Chondrocyte (in vitro differentiated cells): ENCODE results near the gene KLF8. TPM values are rescaled to one million over a fixed set of nuclear protein-coding genes. Genes with fewer than 3 reads are reported as not detected.

Source experiments
- DNase-seq: peaks from one replicate; pipeline ENCODE4 v3.0.0; 2021; ENCODE audit warnings: mixed read lengths, low spot score
- H3K27ac Mint-ChIP-seq: one replicate; pipeline ENCODE4 v1.8.0; 2021; ENCODE audit warnings: mild to moderate bottlenecking, moderate library complexity, mixed read lengths; ENCODE audit not compliant: unreplicated experiment
- H3K27me3 Mint-ChIP-seq: 2 replicates; pipeline ENCODE4 v1.8.0; 2021; ENCODE audit warnings: low read depth, mixed read lengths
- H3K36me3 Mint-ChIP-seq: 2 replicates; pipeline ENCODE4 v1.8.0; 2021; ENCODE audit warnings: low read depth, mixed read lengths
- H3K4me1 Mint-ChIP-seq: 2 replicates; pipeline ENCODE4 v1.8.0; 2021; ENCODE audit warnings: low read depth, mild to moderate bottlenecking, mixed read lengths
- H3K4me3 Mint-ChIP-seq: one replicate; pipeline ENCODE4 v1.8.0; 2021; ENCODE audit warnings: mild to moderate bottlenecking, moderate library complexity, mixed read lengths; ENCODE audit not compliant: unreplicated experiment
- H3K9me3 Mint-ChIP-seq: 2 replicates; pipeline ENCODE4 v1.8.0; 2021; ENCODE audit warnings: low read depth, mixed read lengths
- CTCF ChIP-seq: fragments of 200-600 bp; sonication (generic); IDR thresholded peaks from 2 replicates; pipeline ENCODE4 v1.5.0; 2021; ENCODE audit warnings: antibody characterized with exemption, mild to moderate bottlenecking, moderate library complexity
- total RNA-seq: library from RNA; stranded (reverse); gene quantifications from 3 replicates; pipeline ENCODE4 v1.2.1, GENCODE V29; 2021

KLF8 gene
- total RNA-seq, 1 donor from 2014 or later = 1.4 TPM

- no peak for TF ChIP-seq CTCF
- no peak overlapping the region for H3K4me3 Mint-ChIP-seq
- DNase-seq = no peak
- H3K27me3 Mint-ChIP-seq = no peaks in the 10 kb centered on the region
- H3K27ac Mint-ChIP-seq = no peak overlapping the region
- no peaks in the 10 kb centered on the region for H3K4me1 Mint-ChIP-seq
- no peaks in the 10 kb centered on the region for H3K36me3 Mint-ChIP-seq
- peaks cover 33% of the 10 kb centered on the region for H3K9me3 Mint-ChIP-seq
These were observed 82.2 kb downstream of the KLF8 start for GRCh38 chrX:56314334-56314733.

GRCh38 chrX:56318076-56318475, 85.9 kb downstream of the KLF8 start:
- no peaks in the 10 kb centered on the region for H3K27me3 Mint-ChIP-seq
- H3K36me3 Mint-ChIP-seq = no peaks in the 10 kb centered on the region
- H3K9me3 Mint-ChIP-seq = peaks cover 40% of the 10 kb centered on the region
- DNase-seq = no peak
- H3K4me3 Mint-ChIP-seq = no peak overlapping the region
- TF ChIP-seq CTCF = no peak
- H3K27ac Mint-ChIP-seq = no peak overlapping the region
- no peaks in the 10 kb centered on the region for H3K4me1 Mint-ChIP-seq

- no peak for TF ChIP-seq CTCF
- Mint-ChIP-seq H3K27me3 (no peaks in the 10 kb centered on the region), H3K9me3 (peaks cover 40% of the 10 kb centered on the region), H3K4me1 (no peaks in the 10 kb centered on the region), H3K36me3 (no peaks in the 10 kb centered on the region), H3K27ac (no peak overlapping the region), H3K4me3 (no peak overlapping the region)
- no peak for DNase-seq
These were observed 87.0 kb downstream of the KLF8 start for GRCh38 chrX:56319165-56319564.
